Measurements from ENCODE around the gene CLIC4.

DNA sequence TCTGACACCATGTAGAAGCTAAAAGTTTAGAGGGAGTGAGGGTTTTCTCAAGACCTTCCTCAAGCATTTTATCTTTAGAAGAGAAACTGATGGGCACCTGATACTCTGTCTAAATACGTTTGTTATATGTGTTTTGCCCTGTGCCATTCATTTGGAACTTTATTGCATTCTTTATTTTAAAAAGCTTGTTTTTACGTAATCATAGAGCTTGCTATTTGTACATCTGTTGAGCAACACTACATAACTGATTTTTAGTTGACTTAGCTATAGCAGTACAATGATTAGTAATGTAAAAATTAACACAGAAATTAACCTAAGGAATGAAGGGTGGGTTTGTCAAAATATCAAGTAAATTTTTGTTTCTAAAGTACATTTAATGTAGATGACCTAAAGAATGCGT, 96.3 kb downstream of the CLIC4 start:
- TF ChIP-seq YY1 (IDR thresholded peaks at IDR 0.05; ENCODE audit: insufficient read depth, insufficient read length) = no peak
- no peak for TF ChIP-seq SUZ12 (IDR thresholded peaks at IDR 0.05; ENCODE audit: extremely low read depth, insufficient read depth, insufficient read length)
- no peak for TF ChIP-seq ZNF274 (IDR thresholded peaks at IDR 0.05; ENCODE audit: low read depth, low read length)

All from NT2/D1 (cell line).